Bone marrow (tissue), 2 donors: ENCODE data around the gene KRI1.
A peak's percentile ranks its signal among the peaks of the same experiment; 100 is the strongest.

Experiments used
- DNase-seq, 2 donors: peaks; one replicate each; lab custom pipeline; 2025; lab: John Stamatoyannopoulos, UW

KRI1 gene

GRCh38 chr19:10565567-10566407 lies at the start of gene KRI1:
Gene KRI1 (minus strand): TSS chr19:10566010. CDS start chr19:10565999, 11 bp downstream.
- peak; percentile 95 to 96 for DNase-seq

DNA sequence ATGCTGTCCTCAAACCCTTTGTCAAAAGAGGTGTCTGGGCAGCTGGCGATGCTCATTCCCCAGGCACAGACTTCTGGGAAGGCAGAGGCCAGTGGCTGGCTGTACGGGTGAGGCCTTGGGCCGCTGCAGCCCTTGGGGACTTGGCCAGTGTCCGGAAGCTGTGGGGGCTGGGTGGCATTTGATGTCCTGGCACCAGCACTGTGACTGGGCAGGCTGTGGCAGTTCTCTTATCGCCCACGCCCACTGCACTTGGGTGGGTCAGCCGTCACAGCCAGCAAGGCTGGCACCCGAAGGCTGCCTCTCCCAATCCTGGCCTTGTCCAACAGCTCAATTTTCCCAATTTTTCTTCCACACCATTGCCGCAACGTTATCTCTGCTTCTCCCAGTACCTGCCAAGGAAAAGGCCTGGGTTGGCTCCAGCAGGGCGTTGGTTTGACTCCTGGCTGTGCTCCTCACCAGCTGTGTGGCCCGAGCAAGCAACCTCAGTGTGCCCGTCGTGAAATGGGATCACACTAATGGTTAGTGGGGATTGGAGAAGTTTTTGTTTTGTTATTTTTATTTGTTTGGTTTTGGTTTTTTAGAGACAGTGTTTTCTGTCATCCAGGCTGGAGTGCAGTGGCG lies 46.8 kb upstream of the KRI1 start:
- DNase-seq = no peak

DNA sequence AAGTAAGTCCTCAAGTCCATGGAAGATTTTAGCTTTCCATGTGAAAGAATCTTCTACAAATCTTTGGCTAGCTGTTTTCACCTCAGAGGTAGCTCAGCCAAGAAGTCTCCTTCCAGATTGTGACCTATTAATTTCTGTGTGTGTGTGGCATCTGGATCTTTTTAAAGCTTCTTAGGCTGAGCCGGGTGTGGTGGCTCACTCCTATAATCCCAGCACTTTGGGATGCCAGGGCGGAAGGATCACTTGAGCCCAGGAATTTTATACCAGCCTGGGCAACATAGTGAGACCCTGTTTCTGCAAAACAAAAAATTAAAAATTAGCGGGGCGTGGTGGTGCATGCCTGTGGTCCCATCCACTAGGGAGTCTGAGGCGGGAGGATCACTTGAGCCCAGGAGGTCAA lies 46.1 kb upstream of the KRI1 start:
- DNase-seq = no peak

GRCh38 chr19:10604460-10604980 lies 38.7 kb upstream of the KRI1 start:
- no peak for DNase-seq

GRCh38 chr19:10603873-10604459 lies 38.2 kb upstream of the KRI1 start:
- peak; percentile 9 to 67 for DNase-seq

DNA sequence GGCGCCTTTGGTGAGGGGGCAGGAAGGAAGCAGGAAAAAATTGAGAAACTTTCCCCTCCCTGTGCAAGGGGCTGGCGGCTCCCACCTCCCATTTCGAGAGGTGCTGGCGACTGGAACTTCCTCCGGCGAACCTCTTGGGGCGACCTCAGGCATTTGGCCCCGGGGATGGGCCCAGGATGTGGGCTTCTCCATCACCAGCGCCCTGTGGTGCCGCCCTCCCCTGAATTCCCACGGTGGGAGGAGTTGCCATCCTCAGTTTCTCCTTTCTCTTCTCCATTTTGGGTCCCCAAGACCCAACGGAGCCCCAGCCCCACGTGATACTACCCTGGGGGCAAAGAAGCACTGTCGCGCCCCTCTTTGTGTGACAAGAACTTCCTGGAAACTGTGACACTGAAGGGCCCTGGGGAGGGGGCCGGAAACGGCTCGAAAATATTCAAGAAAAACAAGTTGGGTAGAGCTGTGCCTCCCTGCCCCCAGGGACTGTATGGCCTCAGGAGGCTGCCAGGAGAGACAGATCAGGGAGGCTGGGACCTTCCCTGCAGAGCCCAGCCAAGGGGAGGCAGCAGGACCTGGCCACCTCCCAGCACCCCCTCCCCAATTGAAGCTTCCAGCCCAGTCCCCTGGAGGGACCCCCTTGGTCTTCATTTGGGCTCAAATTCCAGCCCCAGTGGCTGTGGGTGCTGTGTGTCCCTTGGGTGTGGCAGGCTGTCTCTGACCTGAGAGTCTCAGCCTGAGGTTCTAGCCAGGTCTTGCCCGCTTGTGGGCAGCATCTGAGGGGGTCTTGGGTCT lies 37.5 kb upstream of the KRI1 start:
- DNase-seq = peak in 1 of 2 donors; percentile 29

DNA sequence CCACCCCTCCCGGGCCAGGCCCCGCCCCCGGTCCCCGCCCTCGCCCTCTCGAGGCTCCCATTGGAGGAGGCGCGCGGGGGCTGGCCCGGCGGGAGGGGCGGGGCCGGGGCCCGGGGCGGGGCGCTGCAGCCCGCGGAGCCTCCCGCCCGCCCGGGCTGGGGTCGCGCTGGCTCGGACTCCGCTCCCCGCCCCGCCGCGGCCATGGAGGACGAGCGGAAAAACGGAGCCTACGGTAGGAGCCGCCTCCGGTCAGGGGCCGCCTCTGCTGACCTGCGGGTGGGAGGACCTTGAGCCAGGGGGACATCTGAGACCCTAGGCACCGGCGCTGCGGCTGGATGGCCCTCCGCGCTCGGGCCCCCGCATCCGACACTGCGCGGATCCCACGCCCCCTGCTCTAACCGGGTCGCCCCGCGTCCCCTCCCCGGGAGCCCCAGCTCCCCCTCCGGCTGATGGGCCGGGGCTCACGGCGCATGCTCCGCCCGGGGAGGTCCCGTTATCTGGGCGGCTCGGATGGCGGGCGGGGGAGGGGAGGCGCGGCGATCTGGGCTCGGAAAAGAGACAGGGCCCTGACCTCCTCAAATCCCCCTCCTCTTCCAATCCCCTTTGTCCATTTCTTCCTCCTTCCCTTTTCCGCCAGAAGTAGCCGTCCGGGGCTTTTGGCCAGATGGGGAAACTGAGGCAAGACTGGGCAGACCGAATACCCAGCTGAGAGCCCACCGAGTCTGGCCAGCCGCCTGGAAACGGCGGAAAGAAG lies 36.7 kb upstream of the KRI1 start:
- peak; percentile 31 to 55 for DNase-seq

- DNase-seq = no peak
Observed at GRCh38 chr19:10601999-10602329, 36.2 kb upstream of the KRI1 start.

DNA sequence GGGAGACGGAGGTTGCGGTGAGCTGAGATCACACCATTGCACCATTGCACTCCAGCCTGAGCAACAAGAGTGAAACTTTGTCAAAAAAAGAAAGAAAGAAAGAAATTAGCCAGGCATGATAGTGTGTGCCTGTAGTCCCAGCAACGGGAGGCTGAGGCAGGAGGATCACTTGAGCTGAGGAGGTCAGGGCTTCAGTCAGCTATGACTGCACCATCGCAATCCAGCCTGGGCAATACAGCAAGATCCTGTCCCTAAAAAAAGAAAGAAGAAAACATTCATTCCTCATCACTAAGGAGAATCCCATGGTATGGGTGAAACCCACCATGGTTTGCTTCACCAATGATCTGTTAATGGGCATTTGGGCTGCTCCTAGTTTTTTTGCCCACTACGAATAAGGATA lies 34.3 kb upstream of the KRI1 start:
- no peak for DNase-seq

DNA sequence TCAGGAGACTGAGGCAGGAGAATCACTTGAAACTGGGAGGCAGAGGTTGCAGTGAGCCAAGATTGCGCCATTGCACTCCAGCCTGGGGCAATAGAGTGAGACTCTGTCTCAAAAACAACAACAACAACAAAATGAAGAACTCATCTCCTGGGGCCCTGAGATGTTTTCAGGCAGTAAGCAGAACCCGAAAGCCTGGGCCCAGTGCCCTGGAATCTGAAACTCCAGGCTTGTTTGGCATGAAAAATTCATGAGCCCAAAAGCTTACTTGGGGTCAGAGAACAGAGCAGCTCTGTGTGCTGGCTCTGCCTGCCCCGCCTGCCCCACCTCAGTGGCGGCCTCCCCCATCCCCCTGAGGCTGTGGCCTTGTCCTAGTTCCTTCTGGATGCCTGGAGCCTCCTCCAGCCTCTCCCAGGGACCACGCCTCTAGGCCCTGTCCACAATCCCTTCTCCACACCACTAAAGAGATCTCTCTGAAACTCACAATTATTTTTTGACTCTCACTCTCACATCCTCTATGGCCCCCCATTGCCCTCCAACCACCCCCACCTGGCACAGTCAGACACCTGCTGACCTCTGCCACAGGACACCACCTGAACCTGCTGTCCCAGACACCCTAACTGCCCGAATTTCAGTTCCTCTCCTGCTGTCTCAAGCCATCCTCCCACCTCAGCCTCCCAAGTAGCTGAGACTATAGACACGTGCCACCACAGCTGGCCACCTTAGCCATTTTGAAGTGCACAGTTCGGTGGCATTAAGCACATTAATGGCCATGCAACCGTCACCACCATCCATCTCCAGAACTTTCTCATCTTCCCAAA lies 28.2 kb upstream of the KRI1 start:
- no peak for DNase-seq

GRCh38 chr19:10593148-10593547 lies 27.3 kb upstream of the KRI1 start:
- no peak for DNase-seq

GRCh38 chr19:10587839-10588150 lies 22.0 kb upstream of the KRI1 start:
- no peak for DNase-seq

- DNase-seq = no peak
Observed at GRCh38 chr19:10587022-10587838, 21.4 kb upstream of the KRI1 start, which contains the start of gene AP1M2. Gene AP1M2 (minus strand): TSS chr19:10587312. CDS start chr19:10587231, 81 bp downstream.

DNA sequence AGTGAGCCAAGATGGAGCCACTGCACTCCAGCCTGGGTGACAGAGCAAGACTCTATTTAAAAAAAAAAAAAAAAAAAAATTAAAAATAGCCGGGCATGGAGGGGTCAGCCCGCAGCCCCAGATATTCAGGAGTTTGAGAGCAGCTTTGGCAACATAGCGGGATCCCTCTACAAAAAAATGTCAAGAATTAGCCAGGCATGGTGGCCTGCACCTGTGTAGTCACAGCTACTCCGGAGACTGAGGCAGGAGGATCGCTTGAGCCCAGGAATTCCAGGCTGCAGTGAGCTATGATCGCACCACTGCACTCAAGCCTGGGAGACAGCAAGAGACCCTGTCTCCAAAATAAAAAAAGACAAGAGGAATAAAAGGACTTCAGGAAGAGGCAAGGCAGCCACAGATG lies 20.6 kb upstream of the KRI1 start:
- DNase-seq = no peak

GRCh38 chr19:10583036-10583776 lies 17.4 kb upstream of the KRI1 start:
- DNase-seq = no peak

DNA sequence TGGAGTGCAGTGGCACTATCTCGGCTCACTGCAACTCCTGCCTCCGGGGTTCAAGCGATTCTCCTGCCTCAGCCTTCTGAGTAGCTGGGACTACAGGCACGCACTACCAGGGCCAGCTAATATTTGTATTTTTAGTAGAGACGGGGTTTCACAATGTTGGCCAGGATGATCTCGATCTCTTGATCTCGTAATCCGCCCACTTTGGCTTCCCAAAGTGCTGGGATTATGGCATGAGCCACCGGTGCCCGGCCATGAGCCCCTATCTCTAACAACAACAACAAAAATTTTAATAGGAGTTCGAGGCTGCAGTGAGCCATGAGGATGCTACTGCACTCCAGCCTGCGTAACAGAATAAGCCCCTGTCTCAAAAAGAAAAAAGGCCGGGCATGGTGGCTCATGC lies 16.3 kb upstream of the KRI1 start:
- DNase-seq = no peak

DNA sequence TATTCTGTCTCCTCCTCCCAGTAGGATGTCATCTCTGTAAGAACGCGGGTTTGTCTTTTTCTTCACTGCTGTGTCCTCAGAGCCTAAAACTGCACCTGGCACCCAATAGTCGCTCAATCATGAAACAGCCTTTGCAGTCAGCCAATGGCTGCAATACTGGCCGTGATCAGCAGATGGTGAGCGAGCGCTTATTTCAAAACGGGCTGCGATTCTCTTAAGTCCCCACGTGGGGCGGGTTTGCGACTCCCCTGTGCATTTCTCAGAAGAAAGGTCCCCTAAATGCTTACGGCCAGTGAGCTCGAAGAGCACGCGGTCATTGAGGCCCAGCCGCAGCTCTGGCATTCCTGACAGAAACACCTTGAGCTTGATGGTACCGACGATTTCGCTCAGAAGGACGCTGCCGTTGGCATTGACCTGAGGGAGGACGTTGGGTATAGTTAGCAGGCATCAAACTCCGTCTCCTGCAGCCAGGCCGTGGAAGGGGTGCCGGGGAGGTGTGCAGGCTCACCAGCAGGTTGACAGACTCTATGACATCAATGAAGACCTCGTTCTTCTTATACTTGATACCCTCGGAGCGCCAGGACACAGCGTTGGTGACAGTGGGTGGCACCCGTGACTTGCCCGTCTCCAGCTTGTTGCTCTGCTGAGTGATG lies 15.3 kb upstream of the KRI1 start:
- peak; percentile 49 to 78 for DNase-seq

- no peak for DNase-seq
Observed at GRCh38 chr19:10577951-10578350, 12.1 kb upstream of the KRI1 start.
